ENCODE results near the gene PDGFD.

DNA sequence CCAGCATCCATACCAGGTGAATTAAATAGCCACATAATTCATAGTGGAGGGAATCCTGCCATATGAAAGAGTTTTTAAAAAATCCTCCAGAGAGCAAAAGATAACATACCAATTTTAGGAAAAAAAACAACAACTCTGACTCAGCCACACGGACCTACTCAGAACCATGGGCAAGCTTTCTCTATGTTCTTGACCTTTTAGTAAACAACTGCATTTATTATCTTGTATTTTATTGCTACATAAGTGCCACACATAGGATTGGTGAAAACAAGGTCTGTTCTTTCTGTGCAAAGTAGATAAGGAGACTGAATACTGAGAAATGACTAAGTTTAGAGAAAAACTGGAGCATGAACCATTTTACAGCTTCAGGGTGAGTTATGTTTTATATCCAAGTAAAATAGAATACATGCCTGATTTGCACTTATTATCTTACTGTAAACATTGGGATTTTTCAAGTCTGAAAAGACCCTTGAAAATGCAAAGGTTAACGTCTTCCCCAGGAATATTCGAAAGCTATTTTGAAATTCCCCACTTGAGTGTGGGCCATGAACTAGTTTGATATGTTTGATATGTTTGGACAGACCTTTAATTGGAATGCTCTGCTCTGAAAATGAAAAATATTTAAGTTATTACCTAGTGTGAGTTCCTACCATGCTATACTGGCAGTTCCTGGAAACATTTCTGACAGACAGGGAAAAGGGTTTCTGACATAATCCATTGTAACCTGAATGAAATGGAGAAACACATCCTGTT is 217.0 kb downstream of the PDGFD start:
- TF ChIP-seq, protein P1, sequence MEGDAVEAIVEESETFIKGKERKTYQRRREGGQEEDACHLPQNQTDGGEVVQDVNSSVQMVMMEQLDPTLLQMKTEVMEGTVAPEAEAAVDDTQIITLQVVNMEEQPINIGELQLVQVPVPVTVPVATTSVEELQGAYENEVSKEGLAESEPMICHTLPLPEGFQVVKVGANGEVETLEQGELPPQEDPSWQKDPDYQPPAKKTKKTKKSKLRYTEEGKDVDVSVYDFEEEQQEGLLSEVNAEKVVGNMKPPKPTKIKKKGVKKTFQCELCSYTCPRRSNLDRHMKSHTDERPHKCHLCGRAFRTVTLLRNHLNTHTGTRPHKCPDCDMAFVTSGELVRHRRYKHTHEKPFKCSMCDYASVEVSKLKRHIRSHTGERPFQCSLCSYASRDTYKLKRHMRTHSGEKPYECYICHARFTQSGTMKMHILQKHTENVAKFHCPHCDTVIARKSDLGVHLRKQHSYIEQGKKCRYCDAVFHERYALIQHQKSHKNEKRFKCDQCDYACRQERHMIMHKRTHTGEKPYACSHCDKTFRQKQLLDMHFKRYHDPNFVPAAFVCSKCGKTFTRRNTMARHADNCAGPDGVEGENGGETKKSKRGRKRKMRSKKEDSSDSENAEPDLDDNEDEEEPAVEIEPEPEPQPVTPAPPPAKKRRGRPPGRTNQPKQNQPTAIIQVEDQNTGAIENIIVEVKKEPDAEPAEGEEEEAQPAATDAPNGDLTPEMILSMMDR (IDR thresholded peaks at IDR 0.05), result no peak
- TF ChIP-seq EZH2 (IDR thresholded peaks at IDR 0.05; ENCODE audit: borderline replicate concordance, insufficient read depth, low read depth, low read length, poor library complexity, severe bottlenecking), result no peak

All from B cell (primary cell).